Measurements from ENCODE around the gene NDUFV3. TPM values are rescaled to one million over a fixed set of nuclear protein-coding genes. Genes with fewer than 3 reads are reported as not detected.
A peak's percentile ranks its signal among the peaks of the same experiment; 100 is the strongest.
"Not testable (repeated sequence)": the region's sequence is repeated elsewhere in the genome, so short reads cannot be mapped to it uniquely, and the experiment has no call there.

Gene NDUFV3
- total RNA-seq, 2 donors from 2014 or later, result 42.8 to 65.8 TPM

- Histone ChIP-seq H3K27me3 (replicated peaks; ENCODE audit: insufficient read depth) (no peaks in the 10 kb centered on the region), H3K36me3 (no peaks in the 10 kb centered on the region), H3K9me3 (no peaks in the 10 kb centered on the region), H3K4me1 (ENCODE audit: control insufficient read depth in 1 of 2, low read depth in 2 of 2) (peaks cover 0 to 12% of the 10 kb centered on the region in 2 donors), H3K27ac (no peak overlapping the region), H3K4me3 (no peak overlapping the region)
- DNase-seq (ENCODE audit: low spot score) (no peak), ATAC-seq (ENCODE audit: insufficient number of reproducible peaks, low FRiP score, low read depth) (no peak)
- no peak for TF ChIP-seq CTCF (IDR thresholded peaks at IDR 0.05)
These were observed 48.6 kb downstream of the NDUFV3 start for GRCh38 chr21:42941696-42942085.

- DNase-seq (ENCODE audit: low spot score) (no peak), ATAC-seq (ENCODE audit: insufficient number of reproducible peaks, low FRiP score, low read depth) (no peak)
- no peak overlapping the region for H3K27ac ChIP-seq
- peaks cover 0 to 12% of the 10 kb centered on the region in 2 donors for H3K4me1 ChIP-seq (ENCODE audit: control insufficient read depth in 1 of 2, low read depth in 2 of 2)
- H3K27me3 ChIP-seq (replicated peaks; ENCODE audit: insufficient read depth), result no peaks in the 10 kb centered on the region
- TF ChIP-seq CTCF (IDR thresholded peaks at IDR 0.05), result no peak
- no peaks in the 10 kb centered on the region for H3K36me3 ChIP-seq
- H3K9me3 ChIP-seq, result no peaks in the 10 kb centered on the region
- no peak overlapping the region for H3K4me3 ChIP-seq
These were observed 49.1 kb downstream of the NDUFV3 start for GRCh38 chr21:42942244-42942643.

- not testable (repeated sequence) for H3K36me3 ChIP-seq; H3K4me1 ChIP-seq (ENCODE audit: control insufficient read depth in 1 of 2, low read depth in 2 of 2); H3K27me3 ChIP-seq (replicated peaks; ENCODE audit: insufficient read depth); ATAC-seq (ENCODE audit: insufficient number of reproducible peaks, low FRiP score, low read depth); DNase-seq (ENCODE audit: low spot score); H3K27ac ChIP-seq; H3K4me3 ChIP-seq; H3K9me3 ChIP-seq
These were observed 56.1 kb downstream of the NDUFV3 start for GRCh38 chr21:42949094-42949755.

DNA sequence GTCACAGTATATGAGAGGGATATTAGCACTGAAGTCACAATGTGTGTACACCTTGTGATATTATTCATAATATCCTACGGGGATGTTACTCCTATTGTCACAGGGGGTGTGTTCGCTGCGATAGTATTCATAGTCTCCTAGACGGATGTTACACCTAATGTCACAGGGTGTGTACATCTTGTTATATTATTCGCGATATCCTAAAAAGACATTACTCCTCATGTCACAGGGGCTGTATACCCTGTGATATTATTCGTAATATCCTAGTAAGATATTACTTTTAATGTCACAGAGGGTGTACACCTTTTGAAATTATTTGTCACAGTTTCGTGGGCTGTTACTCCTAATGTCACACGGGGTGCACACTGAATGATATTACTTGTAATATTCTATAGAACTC is 58.1 kb downstream of the NDUFV3 start:
- H3K36me3 ChIP-seq; H3K9me3 ChIP-seq; H3K27me3 ChIP-seq (replicated peaks; ENCODE audit: insufficient read depth); H3K27ac ChIP-seq; H3K4me1 ChIP-seq (ENCODE audit: control insufficient read depth in 1 of 2, low read depth in 2 of 2); H3K4me3 ChIP-seq; DNase-seq (ENCODE audit: low spot score); ATAC-seq (ENCODE audit: insufficient number of reproducible peaks, low FRiP score, low read depth): not testable (repeated sequence)

DNA sequence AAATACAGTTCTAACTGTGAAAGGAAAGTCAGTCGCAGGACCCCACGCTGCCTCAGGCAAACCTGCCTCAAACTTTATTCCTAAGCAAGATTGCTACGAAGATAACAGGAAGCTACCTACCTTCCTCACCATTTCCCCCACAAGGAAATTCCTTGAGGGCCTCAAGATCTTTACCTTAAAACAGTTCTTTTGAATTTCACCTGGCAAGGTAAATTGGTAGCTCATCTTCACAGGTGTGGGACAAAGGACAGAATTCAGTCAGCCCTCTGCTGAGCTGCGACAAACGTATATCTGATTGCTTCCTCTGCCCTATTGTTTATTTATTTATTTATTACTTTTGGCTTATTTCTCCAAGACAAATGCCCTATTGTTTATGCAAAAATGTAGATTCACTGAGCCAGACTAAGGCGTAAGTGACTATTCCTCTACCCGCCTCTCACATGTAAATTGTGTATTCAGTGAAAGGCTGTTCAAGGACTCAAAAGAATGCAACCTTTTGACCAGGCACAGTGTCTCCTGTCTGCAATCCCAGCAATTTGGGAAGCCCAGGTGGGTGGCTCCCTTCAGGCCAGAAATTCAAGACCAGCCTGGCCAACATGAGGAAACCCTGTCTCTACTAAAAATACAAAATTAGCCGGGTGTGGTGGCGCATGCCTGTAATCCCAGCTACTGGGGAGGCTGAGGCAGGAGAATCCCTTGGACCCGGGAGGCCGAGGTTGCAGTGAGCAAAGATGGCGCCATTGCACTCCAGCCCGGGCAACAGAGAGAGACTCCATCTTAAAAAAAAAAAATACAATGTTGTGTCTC is 63.9 kb downstream of the NDUFV3 start:
- ATAC-seq (ENCODE audit: insufficient number of reproducible peaks, low FRiP score, low read depth) (peak; percentile 100), DNase-seq (ENCODE audit: low spot score) (no peak)
- Histone ChIP-seq H3K9me3 (no peaks in the 10 kb centered on the region), H3K4me1 (ENCODE audit: control insufficient read depth in 1 of 2, low read depth in 2 of 2) (no peaks in the 10 kb centered on the region), H3K27ac (no peak overlapping the region), H3K36me3 (no peaks in the 10 kb centered on the region), H3K4me3 (no peak overlapping the region), H3K27me3 (replicated peaks; ENCODE audit: insufficient read depth) (no peaks in the 10 kb centered on the region)
- TF ChIP-seq CTCF (IDR thresholded peaks at IDR 0.05), result no peak

DNA sequence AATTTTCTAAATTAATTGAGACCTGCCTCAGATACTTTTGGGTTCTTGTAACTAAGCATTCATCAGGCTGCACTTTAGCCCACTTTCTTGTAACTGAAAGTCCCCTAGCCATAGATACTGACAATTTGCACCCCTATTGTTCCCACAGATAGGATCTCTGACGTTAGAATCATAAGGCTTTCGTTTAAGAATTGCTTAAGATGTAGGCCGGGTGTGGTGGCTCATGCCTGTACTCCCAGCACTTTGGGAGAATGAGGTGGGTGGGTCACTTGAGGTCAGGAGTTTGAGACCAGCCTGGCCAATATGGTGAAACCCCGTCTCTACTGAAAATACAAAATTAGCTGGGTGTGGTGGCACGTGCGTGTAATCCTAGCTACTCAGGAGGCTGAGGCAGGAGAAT is 65.0 kb downstream of the NDUFV3 start:
- H3K9me3 ChIP-seq; H3K4me1 ChIP-seq (ENCODE audit: control insufficient read depth in 1 of 2, low read depth in 2 of 2); DNase-seq (ENCODE audit: low spot score); H3K27me3 ChIP-seq (replicated peaks; ENCODE audit: insufficient read depth); H3K36me3 ChIP-seq; H3K27ac ChIP-seq; ATAC-seq (ENCODE audit: insufficient number of reproducible peaks, low FRiP score, low read depth); H3K4me3 ChIP-seq: not testable (repeated sequence)
